Tongue (tissue), 2 donors: ENCODE results near the gene CCNI2. TPM values are rescaled to one million over a fixed set of nuclear protein-coding genes. Genes with fewer than 3 reads are reported as not detected.

ENCODE experiments used
- DNase-seq: peaks from one replicate; pipeline ENCODE4 v3.0.0-alpha.2; 2015
- total RNA-seq: library from RNA; depleted of rRNA; stranded (reverse); fragments of >200 nt; gene quantifications from one replicate; pipeline ENCODE4 v1.2.3, GENCODE V29; 2014

CCNI2 gene
- total RNA-seq, 1 donor from 2014 or later = not detected

- no peak for DNase-seq
Measured at GRCh38 chr5:132750471-132751230, 3.4 kb downstream of the CCNI2 start.

GRCh38 chr5:132751444-132751843, 4.2 kb downstream of the CCNI2 start:
- DNase-seq = no peak

- DNase-seq = no peak
Measured at GRCh38 chr5:132751971-132752580, 4.8 kb downstream of the CCNI2 start.

- no peak for DNase-seq
Measured at GRCh38 chr5:132752581-132753125, 5.4 kb downstream of the CCNI2 start.

DNA sequence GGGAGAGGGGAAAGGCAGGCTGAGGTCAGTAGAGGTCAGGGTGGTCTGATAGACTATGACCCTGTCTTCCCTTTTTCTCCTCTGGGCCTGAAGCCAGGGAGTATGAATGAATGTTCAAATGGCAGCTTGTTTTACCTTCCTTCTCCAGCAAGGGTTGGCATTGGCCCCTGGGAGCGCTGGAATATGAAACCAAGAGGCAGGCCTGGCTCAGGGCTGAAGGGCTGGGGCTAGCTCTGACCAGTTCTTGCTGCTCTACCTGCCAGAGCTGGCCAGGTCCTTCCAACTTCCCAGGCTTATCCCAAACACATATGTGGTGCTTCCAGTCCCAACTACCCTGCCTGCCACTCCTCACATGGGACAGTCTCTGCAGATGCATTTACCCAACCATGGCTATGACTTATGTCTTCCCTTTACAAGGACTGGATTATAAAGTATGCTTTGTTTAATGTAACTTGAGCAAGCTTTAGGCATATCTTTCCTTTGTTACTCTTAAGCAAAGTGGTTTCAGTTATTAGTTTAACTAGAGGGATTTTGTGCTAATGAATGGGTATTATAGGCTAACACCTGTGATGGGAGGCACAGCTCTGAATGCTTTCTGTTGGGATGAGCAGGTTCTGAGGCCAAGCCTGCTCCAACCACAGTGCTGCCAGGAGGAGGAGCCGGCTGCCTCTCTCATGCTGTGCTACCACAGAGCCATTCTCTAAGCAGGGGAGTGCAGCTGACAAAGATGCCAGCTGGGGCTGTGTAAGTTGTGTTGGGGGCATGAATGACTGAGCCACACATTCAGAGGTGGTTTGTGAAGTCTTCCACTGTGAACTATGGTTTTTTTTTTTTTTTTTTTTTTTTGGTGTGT, 6.1 kb downstream of the CCNI2 start:
- DNase-seq = peak; percentile 56

DNA sequence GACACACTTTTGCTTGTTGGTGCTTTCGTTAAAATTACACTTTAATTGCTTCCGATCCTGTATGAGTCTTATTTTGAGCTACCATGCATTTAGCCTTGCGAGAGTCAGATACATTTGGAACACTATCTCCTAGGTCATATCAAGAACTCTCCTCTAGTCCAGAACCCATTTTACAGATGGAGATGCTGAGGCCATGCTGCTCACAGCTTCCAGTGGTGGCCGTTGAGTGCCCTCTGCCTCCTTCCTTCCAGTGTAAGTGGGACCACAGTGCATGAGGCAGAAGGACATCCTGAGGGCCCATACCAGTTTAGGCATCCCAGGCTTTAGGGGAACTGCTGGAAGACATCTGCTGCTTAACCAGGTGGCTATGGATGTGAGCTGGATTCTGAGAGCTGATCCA, 6.9 kb downstream of the CCNI2 start:
- no peak for DNase-seq

GRCh38 chr5:132754947-132755346, 7.7 kb downstream of the CCNI2 start:
- DNase-seq = peak; percentile 55

DNA sequence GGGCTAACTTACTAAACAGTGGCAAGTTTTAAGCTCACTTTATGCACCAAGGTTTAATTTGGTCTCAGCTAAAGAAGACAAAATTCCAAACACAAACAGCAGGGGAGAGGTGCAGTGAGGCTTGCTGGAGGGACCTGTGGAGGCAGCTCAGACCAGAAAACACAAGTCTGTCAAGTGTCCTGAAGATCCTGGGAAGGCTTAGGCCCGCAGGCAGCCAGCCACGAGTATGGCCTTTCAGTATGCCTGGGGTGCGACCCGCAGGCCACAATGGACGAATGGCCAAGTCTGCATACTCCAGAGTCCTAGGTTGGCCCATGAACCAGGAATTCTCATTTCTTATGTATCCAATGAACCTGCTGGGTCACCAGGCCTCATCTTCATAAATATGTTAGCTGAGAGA, 9.3 kb downstream of the CCNI2 start:
- no peak for DNase-seq

GRCh38 chr5:132758451-132758850, 11.2 kb downstream of the CCNI2 start:
- no peak for DNase-seq

DNA sequence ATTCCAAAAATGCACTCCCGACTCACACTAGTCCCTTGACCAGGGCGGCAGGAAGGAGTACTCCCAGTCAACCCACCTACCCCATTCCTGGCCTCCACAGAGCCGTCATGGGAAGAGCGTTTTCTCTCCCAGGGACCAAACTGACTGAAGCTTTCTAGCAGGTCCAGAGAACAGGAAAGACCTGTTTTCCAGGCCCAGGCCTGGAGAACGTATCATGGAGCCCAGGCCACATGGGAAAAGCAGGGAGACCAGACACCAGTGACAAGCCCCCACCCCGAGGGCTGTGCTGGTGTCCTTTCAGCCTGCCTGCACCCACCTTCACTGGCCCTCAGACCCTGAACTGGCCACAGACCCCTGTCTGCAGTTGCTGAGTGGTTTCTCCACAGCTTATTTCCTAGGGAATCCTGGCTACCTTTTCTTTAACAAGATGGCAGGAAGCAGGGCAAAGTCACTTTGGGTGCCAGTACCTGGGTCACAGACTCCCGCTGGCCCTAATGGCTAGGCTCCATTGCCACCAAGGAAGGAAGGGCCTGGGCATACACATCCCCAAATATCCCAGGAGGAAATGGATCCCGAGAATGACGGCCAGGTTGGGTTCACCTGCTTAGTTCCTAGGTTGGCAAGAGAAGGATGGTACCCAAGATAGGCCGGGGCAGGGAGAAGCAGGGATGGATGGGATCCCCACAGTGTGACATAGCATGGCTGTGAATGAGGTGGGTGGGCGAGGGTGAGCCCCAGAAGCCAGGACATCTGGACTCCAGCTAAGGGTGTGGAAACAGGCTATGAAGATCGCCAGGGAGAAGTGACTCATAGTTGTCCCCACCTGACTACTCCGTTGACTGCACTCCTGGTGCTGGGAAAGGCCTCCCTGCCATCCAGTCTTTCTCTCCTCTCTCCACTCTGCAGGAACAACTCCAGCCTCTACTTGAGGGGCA, 12.2 kb downstream of the CCNI2 start:
- DNase-seq = no peak

- no peak for DNase-seq
Measured at GRCh38 chr5:132760049-132760420, 12.8 kb downstream of the CCNI2 start.

- no peak for DNase-seq
Measured at GRCh38 chr5:132760601-132761317, 13.5 kb downstream of the CCNI2 start.

DNA sequence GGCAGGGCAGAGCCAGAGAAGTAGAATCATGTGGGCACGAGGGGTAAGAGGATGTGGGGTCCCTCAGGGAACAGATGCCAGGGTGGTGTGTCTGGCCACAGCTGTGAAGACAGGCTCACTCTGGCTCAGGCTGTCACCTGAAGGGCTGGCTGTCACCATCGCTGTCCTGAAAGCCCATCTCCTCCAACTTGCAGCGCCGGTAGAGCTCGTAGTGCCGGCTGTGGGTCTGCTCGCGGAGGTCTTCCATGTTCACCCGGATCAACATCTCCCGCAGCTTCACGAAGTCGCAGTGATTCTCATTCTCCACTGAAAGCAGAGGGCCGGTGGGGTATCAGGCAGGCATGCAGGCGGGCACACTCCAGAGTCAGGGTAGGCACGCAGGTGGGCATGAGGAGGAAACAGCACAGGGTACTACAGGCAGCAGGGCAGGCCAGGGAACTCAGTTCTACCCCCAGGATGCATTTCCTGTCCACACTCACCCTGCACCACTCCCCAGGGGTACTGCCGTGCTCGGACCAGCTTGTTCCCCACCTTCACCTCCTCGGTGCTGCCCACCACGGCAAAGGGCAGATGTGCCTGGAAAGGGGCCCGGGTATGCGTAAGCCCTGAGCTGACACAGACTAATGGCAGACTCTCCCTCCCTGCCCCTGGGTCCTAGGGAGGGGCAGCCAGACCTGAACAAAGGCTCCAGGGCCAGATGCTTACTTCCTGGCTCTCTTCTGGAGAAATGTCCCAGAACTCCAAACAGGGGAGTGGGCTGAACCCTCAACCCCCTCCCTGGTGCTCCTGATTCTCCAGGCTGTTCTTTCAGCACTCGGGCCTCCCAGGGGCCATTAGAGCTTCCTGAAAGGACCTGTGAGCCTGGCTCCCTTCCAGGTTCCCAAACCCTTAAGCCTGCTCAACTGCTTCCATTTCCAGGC, 14.4 kb downstream of the CCNI2 start:
- no peak for DNase-seq

DNA sequence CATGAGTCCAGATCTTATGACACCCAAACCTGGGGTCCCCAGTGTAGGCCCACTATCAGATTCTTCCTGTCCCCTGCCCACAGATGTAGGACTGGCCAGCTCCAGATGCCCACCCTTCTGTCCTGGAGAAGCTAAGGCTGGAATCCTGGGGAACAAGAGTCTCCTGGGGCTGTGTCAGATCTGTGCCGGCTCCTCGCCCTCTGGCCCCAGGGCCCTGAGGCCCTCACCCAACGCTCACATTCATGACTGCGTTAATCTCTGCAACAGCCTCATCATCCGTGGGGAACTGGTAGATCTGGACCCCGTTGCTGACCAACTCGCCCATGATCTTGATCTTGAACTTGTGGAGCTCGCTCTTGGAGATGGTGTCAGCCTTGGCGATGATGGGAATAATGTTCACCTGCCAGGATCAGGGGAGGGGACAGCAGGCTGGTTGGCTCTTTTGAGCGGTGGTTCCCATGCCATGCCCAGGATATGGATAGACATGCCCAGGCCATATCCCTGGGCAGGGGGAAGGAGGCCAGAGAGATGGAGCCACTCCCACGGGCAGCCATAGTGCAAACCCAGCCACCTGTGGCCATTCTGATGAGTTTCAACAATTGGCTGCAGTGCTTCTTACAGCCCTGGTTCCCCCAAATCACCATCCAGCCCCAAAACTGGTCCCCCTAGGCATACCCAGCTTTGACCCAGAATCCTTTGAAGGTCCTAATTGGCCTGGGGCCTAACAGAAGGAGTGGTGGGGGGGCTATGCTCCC, 15.2 kb downstream of the CCNI2 start:
- no peak for DNase-seq

DNA sequence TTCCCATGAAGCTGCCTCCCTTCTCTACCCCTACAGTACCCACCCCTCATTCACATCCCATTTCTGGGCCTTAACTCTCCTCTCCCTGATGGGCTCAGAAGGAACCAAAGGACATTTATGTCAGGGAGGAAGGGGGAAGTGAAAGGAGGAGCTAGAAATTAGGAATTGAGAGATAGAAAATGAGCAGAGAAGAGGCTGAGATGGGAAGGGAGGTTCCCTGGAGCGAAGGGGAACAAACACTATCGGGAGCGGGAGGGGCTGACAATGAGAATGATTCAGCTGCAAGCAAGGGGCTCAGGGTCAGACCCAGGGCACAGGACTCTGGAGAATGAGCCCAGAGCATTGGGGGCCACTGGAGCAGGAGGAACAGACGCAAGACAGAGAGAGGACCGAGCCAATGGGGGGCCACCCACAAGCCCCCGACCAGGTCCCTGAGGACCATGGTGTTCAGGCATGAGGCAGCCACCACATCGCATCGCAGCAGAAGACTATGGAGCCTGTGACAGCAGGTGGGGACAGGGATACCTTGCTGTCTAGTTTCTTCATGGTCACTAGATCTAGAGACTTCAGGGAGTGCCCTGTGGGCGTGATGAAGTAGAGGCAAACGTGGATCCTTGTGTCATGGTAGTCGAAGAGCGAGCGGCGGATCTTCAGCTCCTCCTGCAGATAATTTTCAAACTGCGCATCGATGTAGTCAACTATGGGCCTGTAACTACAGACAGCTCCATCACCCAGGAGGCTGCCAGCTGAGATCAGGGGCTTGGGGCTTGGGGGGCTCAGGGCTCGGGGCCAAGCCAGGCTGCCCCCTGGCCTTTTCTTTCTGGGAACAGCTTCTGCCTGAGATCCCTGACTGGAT, 16.2 kb downstream of the CCNI2 start:
- no peak for DNase-seq

- no peak for DNase-seq
Measured at GRCh38 chr5:132764051-132764450, 16.8 kb downstream of the CCNI2 start.

- no peak for DNase-seq
Measured at GRCh38 chr5:132764671-132765238, 17.5 kb downstream of the CCNI2 start.
